Muscle layer of duodenum (tissue), 2 donors: Measurements from ENCODE around the gene TIMM17B.

ENCODE experiments used
- H3K27ac ChIP-seq: one replicate; pipeline ENCODE4 v1.7.0; 2013; ENCODE audit warnings: mild to moderate bottlenecking, low read length
- H3K27me3 ChIP-seq: one replicate; pipeline ENCODE4 v1.7.0; 2013; ENCODE audit warnings: low read depth, mild to moderate bottlenecking, control low read depth, low read length
- H3K36me3 ChIP-seq, 2 donors: one replicate each; pipeline ENCODE4 v1.7.0; 2013; ENCODE audit warnings: low read length in 2 of 2, control low read depth in 1 of 2, mild to moderate bottlenecking in 1 of 2; ENCODE audit not compliant: insufficient read depth in 2 of 2, control insufficient read depth in 1 of 2
- H3K4me1 ChIP-seq, 2 donors: one replicate each; pipeline ENCODE4 v1.7.0; 2013; ENCODE audit warnings: low read length in 2 of 2, mild to moderate bottlenecking in 2 of 2, control low read depth in 1 of 2, moderate library complexity in 1 of 2; ENCODE audit not compliant: insufficient read depth in 2 of 2, control insufficient read depth in 1 of 2
- H3K4me3 ChIP-seq, 2 donors: one replicate each; pipeline ENCODE4 v1.7.0; 2013; ENCODE audit warnings: low read length in 2 of 2, low read depth in 1 of 2, mild to moderate bottlenecking in 1 of 2
- H3K9me3 ChIP-seq, 2 donors: one replicate each; pipeline ENCODE4 v1.7.0; 2013; ENCODE audit warnings: low read length in 2 of 2, control low read depth in 1 of 2, mild to moderate bottlenecking in 1 of 2; ENCODE audit not compliant: control insufficient read depth in 1 of 2
- donor health status: healthy.

Gene TIMM17B

DNA sequence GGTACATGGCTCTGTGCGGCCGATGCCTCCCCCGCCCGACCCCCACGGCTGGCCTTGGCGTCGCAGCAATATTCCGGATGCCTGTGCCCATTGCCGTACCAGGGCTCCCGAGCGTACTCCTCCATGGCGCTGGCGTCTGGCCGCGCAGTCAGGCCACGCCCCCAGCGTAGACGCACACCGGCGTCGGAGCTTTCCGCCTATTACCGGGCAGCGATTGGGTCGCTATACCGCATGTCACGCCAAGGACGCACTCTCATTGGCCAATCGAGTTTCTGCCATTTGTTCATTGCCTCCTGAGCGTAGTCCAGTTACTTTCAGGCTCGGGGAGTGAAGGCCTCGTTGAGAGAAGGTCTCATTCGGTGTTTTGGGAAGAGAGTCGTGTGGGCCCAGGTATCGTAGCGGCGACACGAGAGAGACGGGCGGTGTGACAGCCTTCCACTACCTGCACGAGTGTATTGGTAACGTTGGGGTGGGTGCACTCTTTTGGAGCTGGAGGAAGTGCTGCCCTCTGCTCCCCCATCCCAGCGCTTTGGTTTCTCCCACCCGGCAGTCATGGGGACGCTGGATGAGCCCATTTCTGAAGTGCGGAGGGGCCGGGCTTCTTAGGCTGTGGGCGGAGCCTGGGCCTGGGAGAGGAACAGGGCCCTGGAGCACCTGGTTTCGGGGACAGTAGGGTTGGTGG is at the start of gene TIMM17B, which contains the start of gene PQBP1:
Gene TIMM17B, minus strand, starts transcription at position 144 of the 682 bp plus-strand sequence. Its CDS starts 19 bp downstream, at position 125.
Gene PQBP1, plus strand, starts transcription at position 306 of the 682 bp plus-strand sequence. CDS start 580 bp downstream, outside the sequence.
- peak within 1 kb of the TSS; percentile 91 for H3K27ac ChIP-seq
- H3K36me3 ChIP-seq = peaks cover 0 to 30% of the 10 kb centered on the region in 2 donors
- H3K4me3 ChIP-seq = peak within 1 kb of the TSS; percentile 70 to 80
- no peaks in the 10 kb centered on the region for H3K9me3 ChIP-seq
- no peaks in the 10 kb centered on the region for H3K27me3 ChIP-seq
- peaks cover 0 to 8% of the 10 kb centered on the region in 2 donors for H3K4me1 ChIP-seq

DNA sequence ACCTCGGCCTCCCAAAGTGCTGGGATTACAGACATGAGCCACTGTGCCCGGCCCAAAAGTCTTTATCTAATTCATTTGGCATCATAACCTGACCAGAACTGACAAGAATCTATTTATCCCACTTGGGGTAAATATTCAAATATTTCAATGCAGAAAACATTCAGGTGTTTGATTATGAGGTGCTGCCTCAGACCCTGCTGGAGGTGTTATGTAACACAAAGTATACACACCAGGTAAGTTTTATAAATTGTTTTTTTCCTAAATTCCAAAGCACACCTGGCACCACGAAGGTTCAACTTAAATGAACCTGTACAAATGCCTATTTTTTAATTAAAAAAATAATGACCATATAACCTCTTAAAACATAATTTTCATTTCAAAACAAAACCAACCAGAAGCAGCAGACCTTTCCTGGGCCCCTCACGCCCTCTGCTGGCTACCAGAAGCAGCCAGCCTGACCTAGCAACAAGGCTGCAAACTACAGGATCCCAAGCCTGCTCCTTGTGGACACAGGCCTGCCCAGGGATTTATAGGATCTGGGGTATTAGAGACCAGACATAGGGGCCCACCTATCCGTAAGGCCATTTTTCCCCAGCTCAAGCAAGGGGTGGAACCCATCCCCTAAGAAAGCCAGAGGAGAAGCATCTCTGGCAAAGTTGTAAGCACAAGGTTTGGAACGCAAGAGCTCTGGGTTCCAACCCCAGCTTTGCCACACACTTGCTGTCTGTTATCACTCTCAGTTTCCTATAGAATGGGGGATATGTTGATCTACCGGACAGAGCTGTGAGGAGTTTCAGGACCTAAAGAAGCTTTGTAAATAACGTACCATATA is 48.2 kb upstream of the TIMM17B start:
- H3K36me3 ChIP-seq = peaks cover 0 to 4% of the 10 kb centered on the region in 2 donors
- H3K9me3 ChIP-seq = no peaks in the 10 kb centered on the region
- no peaks in the 10 kb centered on the region for H3K27me3 ChIP-seq
- peaks cover 0 to 4% of the 10 kb centered on the region in 2 donors for H3K4me1 ChIP-seq
- H3K4me3 ChIP-seq = no peak overlapping the region
- no peak overlapping the region for H3K27ac ChIP-seq

DNA sequence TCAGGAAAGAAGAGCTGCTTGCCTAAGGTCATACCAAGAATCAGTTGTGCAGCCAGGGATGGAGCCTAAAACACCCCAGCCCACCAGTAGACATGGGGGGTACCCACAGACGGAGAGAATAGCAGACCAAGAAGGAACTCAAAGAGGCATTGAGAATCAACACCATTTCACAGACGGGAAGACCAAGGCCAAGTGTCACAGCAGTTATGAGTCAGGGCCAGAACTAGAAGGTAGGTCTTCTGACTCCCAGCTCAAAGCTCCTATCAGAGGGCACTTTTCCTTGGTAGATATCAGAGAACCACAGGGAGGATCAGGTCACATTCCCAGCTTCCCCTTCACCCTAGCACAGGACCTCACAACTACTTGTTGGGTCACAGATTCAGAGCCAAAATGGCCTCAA is 45.3 kb upstream of the TIMM17B start:
- Histone ChIP-seq H3K4me1 (peaks cover 0 to 16% of the 10 kb centered on the region in 2 donors), H3K4me3 (no peak overlapping the region), H3K27me3 (no peaks in the 10 kb centered on the region), H3K27ac (no peak overlapping the region), H3K36me3 (peaks cover 0 to 4% of the 10 kb centered on the region in 2 donors), H3K9me3 (no peaks in the 10 kb centered on the region)

DNA sequence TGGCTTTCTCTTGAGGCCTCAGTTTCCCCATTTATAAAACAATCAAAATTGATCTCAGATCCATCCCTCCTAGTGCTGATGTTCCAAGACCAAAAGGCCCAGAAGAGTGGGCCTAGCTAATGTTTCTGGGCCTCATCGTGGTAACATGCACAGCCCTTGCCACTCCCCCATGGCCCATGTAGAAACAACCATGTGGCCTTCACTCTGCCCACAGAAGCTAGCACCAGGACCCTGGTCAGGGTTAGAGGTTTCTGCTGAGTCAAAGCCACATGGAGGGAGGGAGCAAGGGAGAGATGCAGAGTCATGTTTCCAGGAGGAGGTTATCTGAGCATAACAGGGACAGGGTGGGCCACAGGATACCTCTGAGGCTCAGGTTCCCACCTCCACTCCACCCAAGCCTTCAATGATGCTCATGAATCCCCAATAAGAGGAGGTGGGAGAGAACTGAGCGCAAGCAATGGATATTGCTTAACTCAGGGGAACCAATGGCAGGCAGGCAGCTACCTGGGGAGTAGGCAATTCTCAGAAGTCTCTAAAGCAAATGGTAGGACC is 42.9 kb upstream of the TIMM17B start:
- no peak overlapping the region for H3K4me3 ChIP-seq
- no peaks in the 10 kb centered on the region for H3K9me3 ChIP-seq
- peaks cover 0 to 4% of the 10 kb centered on the region in 2 donors for H3K36me3 ChIP-seq
- H3K4me1 ChIP-seq = peaks cover 0 to 26% of the 10 kb centered on the region in 2 donors
- peak overlapping the region; percentile 39 for H3K27ac ChIP-seq
- no peaks in the 10 kb centered on the region for H3K27me3 ChIP-seq

DNA sequence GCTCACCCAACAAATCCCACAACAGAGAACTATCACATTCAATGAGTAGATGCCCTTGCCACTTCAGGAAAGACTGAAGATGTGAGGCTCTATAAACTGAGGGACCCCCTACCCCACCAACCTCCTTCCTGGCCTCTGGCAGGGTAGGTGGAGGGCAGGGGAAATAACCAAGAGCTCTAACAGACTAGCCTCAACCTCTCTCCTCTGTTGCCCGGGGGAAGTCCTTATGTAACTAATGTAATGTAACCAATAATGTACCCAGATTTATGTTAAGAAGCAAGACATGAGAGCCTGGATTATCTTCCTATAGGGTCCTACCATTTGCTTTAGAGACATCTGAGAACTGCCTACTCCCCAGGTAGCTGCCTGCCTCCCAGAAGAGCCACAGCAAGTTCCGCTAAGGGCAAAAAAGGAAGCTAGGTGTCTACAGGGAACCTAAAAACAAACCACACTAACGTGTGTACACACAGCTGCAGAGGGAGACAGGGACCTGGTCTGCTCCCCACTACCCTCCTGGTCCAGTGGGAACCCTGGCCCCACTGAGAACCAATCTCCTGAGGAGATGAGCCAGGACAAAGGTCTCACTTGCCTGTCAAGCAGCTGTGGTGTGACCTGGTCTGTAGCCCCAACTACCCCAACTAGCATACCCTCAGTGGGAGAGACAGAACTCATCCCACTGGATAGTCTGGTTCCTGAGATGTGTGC is 42.1 kb upstream of the TIMM17B start:
- Histone ChIP-seq H3K36me3 (peaks cover 2 to 9% of the 10 kb centered on the region in 2 donors), H3K9me3 (no peaks in the 10 kb centered on the region), H3K27me3 (no peaks in the 10 kb centered on the region), H3K4me3 (no peak overlapping the region), H3K27ac (peak overlapping the region; percentile 39), H3K4me1 (peaks cover 0 to 26% of the 10 kb centered on the region in 2 donors)

DNA sequence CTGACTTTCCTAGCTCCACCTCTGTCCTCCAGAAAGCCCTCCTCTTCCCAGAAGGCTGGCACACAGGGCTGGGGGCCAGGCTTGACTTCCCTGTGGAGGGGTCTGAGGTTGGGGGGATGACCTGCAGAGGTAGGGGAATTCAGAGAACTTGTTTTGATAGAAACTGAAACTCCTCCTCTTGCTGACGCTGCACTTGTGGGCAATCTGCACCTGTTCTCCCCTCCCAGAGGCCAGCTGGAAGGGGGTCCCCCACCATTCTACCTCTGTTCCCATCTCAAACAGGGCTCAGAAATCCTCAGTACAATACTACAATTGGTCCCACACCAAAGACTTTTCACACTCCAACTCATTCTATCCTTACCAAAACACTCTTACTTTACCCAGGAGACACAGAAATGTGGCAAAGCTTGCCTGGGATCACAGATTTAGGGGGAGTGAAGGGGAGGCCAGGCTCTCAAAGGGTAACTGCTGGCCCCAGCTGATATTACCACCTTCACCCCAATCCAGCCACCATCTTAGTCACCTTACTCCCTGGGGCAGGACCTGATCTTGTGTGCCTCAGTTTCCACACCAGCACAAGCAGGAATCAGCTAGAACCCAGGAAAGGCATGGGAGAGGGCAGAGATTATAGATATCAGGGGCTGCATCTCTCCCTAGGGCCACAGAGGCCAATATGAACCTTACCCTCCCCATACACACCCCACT is 41.3 kb upstream of the TIMM17B start:
- peaks cover 10 to 14% of the 10 kb centered on the region in 2 donors for H3K36me3 ChIP-seq
- H3K4me1 ChIP-seq = peaks cover 0 to 26% of the 10 kb centered on the region in 2 donors
- no peaks in the 10 kb centered on the region for H3K27me3 ChIP-seq
- H3K27ac ChIP-seq = no peak overlapping the region
- no peak overlapping the region for H3K4me3 ChIP-seq
- no peaks in the 10 kb centered on the region for H3K9me3 ChIP-seq

DNA sequence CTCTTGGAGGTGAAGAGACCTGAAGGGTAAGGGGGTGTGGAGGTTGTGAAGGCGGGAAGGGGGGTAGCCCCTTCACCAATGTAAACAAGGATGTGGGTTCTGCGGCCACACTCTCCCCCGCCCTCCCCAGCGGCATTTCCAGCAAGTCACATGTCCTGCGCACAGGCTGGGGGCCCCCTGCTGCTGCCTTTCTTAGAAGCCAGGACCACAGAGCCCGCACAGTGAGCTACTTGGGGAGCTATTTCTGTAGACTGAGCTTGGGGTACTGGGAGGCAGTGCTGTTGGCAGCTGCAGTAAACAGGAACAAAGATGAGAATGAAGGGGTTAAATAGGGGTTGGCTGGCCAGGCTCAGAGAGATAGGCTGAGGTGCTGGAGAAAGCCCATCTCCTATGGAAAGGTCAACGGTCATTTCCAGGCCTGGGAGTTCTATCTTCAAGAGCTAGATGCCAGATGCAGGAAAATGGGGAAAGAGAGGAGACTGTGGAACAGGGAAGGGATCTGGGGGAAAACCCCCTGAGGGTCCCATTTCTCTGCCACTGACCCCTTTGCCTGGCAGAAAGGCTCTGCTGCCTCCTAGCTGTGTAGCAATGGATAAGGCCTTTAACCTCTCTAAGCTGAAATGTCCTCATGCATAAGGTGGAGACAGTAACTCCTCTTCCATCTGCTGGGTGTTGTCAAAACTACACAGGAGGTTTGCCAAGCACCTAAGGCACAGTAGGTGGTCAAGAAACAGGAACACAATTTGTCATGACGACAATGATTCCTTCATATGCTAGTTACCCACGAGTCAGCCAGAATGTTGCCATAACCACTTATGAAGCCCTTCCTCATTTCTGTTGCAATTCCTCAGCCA is 39.7 kb upstream of the TIMM17B start:
- Histone ChIP-seq H3K4me1 (peaks cover 0 to 26% of the 10 kb centered on the region in 2 donors), H3K36me3 (peaks cover 10 to 15% of the 10 kb centered on the region in 2 donors), H3K27ac (peak overlapping the region; percentile 86), H3K4me3 (peak overlapping the region in 1 of 2 donors; percentile 2), H3K27me3 (no peaks in the 10 kb centered on the region), H3K9me3 (no peaks in the 10 kb centered on the region)

DNA sequence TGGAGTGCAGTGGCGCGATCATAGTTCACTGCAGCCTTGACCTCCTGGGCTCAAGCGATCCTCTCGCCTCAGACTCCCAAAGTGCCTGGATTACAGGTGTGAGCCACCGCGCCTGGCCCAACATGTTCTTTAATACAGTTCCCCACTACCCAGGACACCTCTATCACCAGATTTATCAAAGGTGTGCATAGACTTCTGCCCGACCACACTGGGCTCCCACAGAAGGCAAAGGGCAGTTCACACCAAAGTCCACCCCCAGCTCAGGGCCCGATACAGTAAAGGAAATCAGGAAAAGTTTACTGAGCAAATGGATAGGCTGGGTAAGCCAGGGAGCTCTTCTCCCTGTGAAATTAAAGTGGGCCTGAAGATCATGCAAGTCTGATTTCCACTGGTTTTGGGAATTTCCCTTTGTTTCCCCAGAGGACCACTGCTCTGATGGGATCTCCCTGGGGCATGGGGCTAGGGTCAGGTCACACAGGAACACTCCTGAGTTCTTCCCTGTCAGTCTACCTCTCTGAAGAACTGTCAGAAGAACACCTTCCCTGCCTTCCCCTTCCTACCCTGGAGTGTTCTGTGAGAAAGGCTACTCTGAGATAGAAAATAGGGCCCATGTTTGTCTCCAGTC is 39.0 kb upstream of the TIMM17B start:
- Histone ChIP-seq H3K36me3 (peaks cover 10 to 15% of the 10 kb centered on the region in 2 donors), H3K4me3 (no peak overlapping the region), H3K27ac (peak overlapping the region; percentile 86), H3K27me3 (no peaks in the 10 kb centered on the region), H3K9me3 (no peaks in the 10 kb centered on the region), H3K4me1 (peaks cover 0 to 26% of the 10 kb centered on the region in 2 donors)

DNA sequence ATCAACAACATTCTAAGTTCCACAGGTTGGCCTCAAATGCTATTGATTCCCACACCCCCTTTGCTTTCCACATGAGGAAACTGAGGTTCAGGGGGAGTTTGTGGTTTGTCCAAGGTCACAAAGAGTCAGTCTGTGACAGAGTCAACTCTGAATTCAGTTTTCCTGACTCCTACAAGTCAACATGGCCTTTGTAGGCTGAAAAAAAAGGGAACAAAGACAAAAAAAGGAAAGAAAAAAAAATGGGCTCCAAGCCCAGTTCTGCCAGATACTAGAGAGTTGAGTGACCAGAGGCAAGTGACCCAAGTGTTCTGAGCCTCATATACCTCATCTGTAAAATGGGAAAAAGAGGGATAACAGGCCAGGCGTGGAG is 37.7 kb upstream of the TIMM17B start:
- H3K36me3 ChIP-seq = peaks cover 11 to 16% of the 10 kb centered on the region in 2 donors
- peaks cover 0 to 18% of the 10 kb centered on the region in 2 donors for H3K4me1 ChIP-seq
- H3K27ac ChIP-seq = no peak overlapping the region
- no peaks in the 10 kb centered on the region for H3K27me3 ChIP-seq
- H3K4me3 ChIP-seq = no peak overlapping the region
- H3K9me3 ChIP-seq = no peaks in the 10 kb centered on the region
